GM21717 (cell line): ENCODE results near the gene SLC16A6.
"Not testable (repeated sequence)": the region's sequence is repeated elsewhere in the genome, so short reads cannot be mapped to it uniquely, and the experiment has no call there.

Experiments used
- ATAC-seq: cut with Tn5 transposase; IDR thresholded peaks from one replicate; pipeline ENCODE4 v1.9.1; 2021; ENCODE audit warnings: mild to moderate bottlenecking, moderate library complexity; ENCODE audit not compliant: unreplicated experiment

Gene SLC16A6

GRCh38 chr17:68290955-68291835 is at the start of gene SLC16A6, which contains the start of gene ARSG:
SLC16A6 (minus strand) TSS chr17:68291127; CDS start chr17:68278320, 12,807 bp downstream.
ARSG (plus strand) TSS chr17:68291495; CDS start chr17:68307494, 15,999 bp downstream.
- peak; percentile 38 for ATAC-seq

- no peak for ATAC-seq
Measured at GRCh38 chr17:68334393-68334792, 43.5 kb upstream of the SLC16A6 start.

- not testable (repeated sequence) for ATAC-seq
Measured at GRCh38 chr17:68331932-68332331, 41.0 kb upstream of the SLC16A6 start.

- no peak for ATAC-seq
Measured at GRCh38 chr17:68329331-68329730, 38.4 kb upstream of the SLC16A6 start.

- no peak for ATAC-seq
Measured at GRCh38 chr17:68328676-68329075, 37.7 kb upstream of the SLC16A6 start.

- ATAC-seq, result no peak
Measured at GRCh38 chr17:68327823-68328557, 37.1 kb upstream of the SLC16A6 start.

GRCh38 chr17:68326681-68327080 is 35.8 kb upstream of the SLC16A6 start:
- ATAC-seq, result no peak

- no peak for ATAC-seq
Measured at GRCh38 chr17:68325961-68326360, 35.0 kb upstream of the SLC16A6 start.

- ATAC-seq, result no peak
Measured at GRCh38 chr17:68324654-68325336, 33.9 kb upstream of the SLC16A6 start.

- ATAC-seq, result no peak
Measured at GRCh38 chr17:68324114-68324513, 33.2 kb upstream of the SLC16A6 start.

- ATAC-seq, result no peak
Measured at GRCh38 chr17:68322630-68323029, 31.7 kb upstream of the SLC16A6 start.

- no peak for ATAC-seq
Measured at GRCh38 chr17:68321556-68321954, 30.6 kb upstream of the SLC16A6 start.

GRCh38 chr17:68320943-68321555 is 30.1 kb upstream of the SLC16A6 start:
- no peak for ATAC-seq

GRCh38 chr17:68320311-68320865 is 29.5 kb upstream of the SLC16A6 start:
- no peak for ATAC-seq

GRCh38 chr17:68319410-68320162 is 28.7 kb upstream of the SLC16A6 start:
- no peak for ATAC-seq

GRCh38 chr17:68318103-68318991 is 27.4 kb upstream of the SLC16A6 start:
- ATAC-seq, result no peak

GRCh38 chr17:68317458-68317857 is 26.5 kb upstream of the SLC16A6 start:
- no peak for ATAC-seq

GRCh38 chr17:68315930-68316329 is 25.0 kb upstream of the SLC16A6 start:
- no peak for ATAC-seq
